GM12878 (cell line): ENCODE measurements around the gene DHRS1.

Source experiments
- BRCA1 ChIP-seq: IDR thresholded peaks from 2 replicates; pipeline ENCODE4 v1.6.1; 2011; ENCODE audit warnings: low read depth, low read length, improper control_type of control experiment
- CHD1 ChIP-seq: IDR thresholded peaks from 2 replicates; pipeline ENCODE4 v1.6.1; 2012; ENCODE audit warnings: low read depth, low read length, improper control_type of control experiment
- CTCF ChIP-seq, 3 experiments: IDR thresholded peaks in 2 of 3; conservative IDR thresholded peaks in 1 of 3; 2 replicates each; pipeline ENCODE4 v1.5.1; 2011; ENCODE audit warnings: low read depth in 3 of 3, low read length in 3 of 3, mild to moderate bottlenecking in 3 of 3, control low read depth in 2 of 3, moderate library complexity in 2 of 3, inconsistent platforms in 1 of 3, mixed read lengths in 1 of 3; ENCODE audit not compliant: control insufficient read depth in 2 of 3, insufficient read depth in 1 of 3; ENCODE audit errors: extremely low read depth in 1 of 3
- HDAC2 ChIP-seq: fragments of 200-600 bp; sonication (generic); IDR thresholded peaks from 2 replicates; pipeline ENCODE4 v1.6.1; 2017
- JUND ChIP-seq: IDR thresholded peaks from 2 replicates; pipeline ENCODE4 v1.6.1; 2012; ENCODE audit warnings: low read depth, mild to moderate bottlenecking, low read length, improper control_type of control experiment, moderate library complexity
- MXI1 ChIP-seq: fragments of 150-350 bp; IDR thresholded peaks from 2 replicates; pipeline ENCODE4 v1.6.1; 2011; ENCODE audit warnings: low read depth, mild to moderate bottlenecking, inconsistent platforms, low read length, improper control_type of control experiment
- PRDM15 ChIP-seq: fragments of 450-650 bp; formaldehyde crosslinking; IDR thresholded peaks from 2 replicates; pipeline ENCODE4 v1.4.0; 2020; ENCODE audit warnings: mild to moderate bottlenecking, moderate library complexity
- RFX5 ChIP-seq: IDR thresholded peaks from 2 replicates; pipeline ENCODE4 v1.6.1; 2011; ENCODE audit warnings: low read depth, low read length, improper control_type of control experiment
- USF2 ChIP-seq: IDR thresholded peaks from 2 replicates; pipeline ENCODE4 v1.6.1; 2011; ENCODE audit warnings: low read depth, low read length, improper control_type of control experiment, borderline replicate concordance
- ZBTB33 ChIP-seq: fragments of 450-650 bp; IDR thresholded peaks from 2 replicates; pipeline ENCODE4 v1.6.1; 2017; ENCODE audit warnings: mild to moderate bottlenecking
- ZSCAN29 ChIP-seq: fragments of 450-650 bp; IDR thresholded peaks from 2 replicates; pipeline ENCODE4 v1.6.1; 2017; ENCODE audit warnings: mild to moderate bottlenecking, moderate library complexity

GRCh38 chr14:24280797-24281460 lies 18.7 kb downstream of the DHRS1 start:
- TF ChIP-seq CTCF (IDR thresholded peaks at IDR 0.05 in 2 of 3, conservative IDR thresholded peaks at IDR 0.05 in 1 of 3; ENCODE audit: control insufficient read depth in 2 of 3, extremely low read depth in 1 of 3, insufficient read depth in 1 of 3, low read depth in 3 of 3, low read length in 3 of 3) (no peak), MXI1 (no peak), CHD1 (no peak), RFX5 (no peak), JUND (no peak), BRCA1 (no peak), ZBTB33 (no peak), ZSCAN29 (no peak), USF2 (no peak), PRDM15 (CRISPR knock-in tag) (no peak), HDAC2 (no peak)
